ENCODE results near the gene TIFAB. TPM values are rescaled to one million over a fixed set of nuclear protein-coding genes. Genes with fewer than 3 reads are reported as not detected.

The TIFAB gene
- polyA plus RNA-seq, 3 donors from 2014 or later: 0.03 to 0.07 TPM; not detected in 1

GRCh38 chr5:135447298-135447929 is 4.7 kb downstream of the TIFAB start, which contains the start of gene DCANP1:
DCANP1 (minus strand) TSS chr5:135447348; CDS start chr5:135447108, 240 bp downstream.
- Mint-ChIP-seq H3K36me3 (no peaks in the 10 kb centered on the region), H3K27ac (no peak within 1 kb of the TSS), H3K4me3 (no peak within 1 kb of the TSS), H3K4me1 (peaks cover 10 to 13% of the 10 kb centered on the region in 2 donors), H3K9me3 (no peaks in the 10 kb centered on the region), H3K27me3 (ENCODE audit: low read depth in 3 of 3) (peaks cover 2 to 6% (median 3%) of the 10 kb centered on the region in 3 donors)
- DNase-seq: no peak

GRCh38 chr5:135446615-135447014 is 5.5 kb downstream of the TIFAB start:
- Mint-ChIP-seq H3K4me3 (no peak overlapping the region), H3K27me3 (ENCODE audit: low read depth in 3 of 3) (peaks cover 2 to 3% (median 3%) of the 10 kb centered on the region in 3 donors), H3K36me3 (no peaks in the 10 kb centered on the region), H3K4me1 (peaks cover 10 to 13% of the 10 kb centered on the region in 2 donors), H3K9me3 (no peaks in the 10 kb centered on the region), H3K27ac (no peak overlapping the region)
- DNase-seq: no peak

GRCh38 chr5:135446206-135446605 is 5.9 kb downstream of the TIFAB start:
- no peaks in the 10 kb centered on the region for H3K36me3 Mint-ChIP-seq

GRCh38 chr5:135445306-135445985 is 6.7 kb downstream of the TIFAB start:
- Mint-ChIP-seq H3K27me3 (ENCODE audit: low read depth in 3 of 3) (peaks cover 3 to 5% (median 4%) of the 10 kb centered on the region in 3 donors), H3K36me3 (no peaks in the 10 kb centered on the region), H3K4me3 (no peak overlapping the region), H3K27ac (no peak overlapping the region), H3K4me1 (peaks cover 10 to 13% of the 10 kb centered on the region in 2 donors), H3K9me3 (no peaks in the 10 kb centered on the region)
- DNase-seq: no peak

More at GRCh38 chr5:135446206-135446605, 5.9 kb downstream of the TIFAB start:
- Mint-ChIP-seq H3K27me3 (ENCODE audit: low read depth in 3 of 3) (peaks cover 3 to 4% (median 3%) of the 10 kb centered on the region in 3 donors), H3K4me1 (peaks cover 10 to 13% of the 10 kb centered on the region in 2 donors), H3K27ac (no peak overlapping the region), H3K9me3 (no peaks in the 10 kb centered on the region), H3K4me3 (no peak overlapping the region)
- DNase-seq: no peak

- no peak overlapping the region for H3K4me3 Mint-ChIP-seq
- DNase-seq: no peak
- no peaks in the 10 kb centered on the region for H3K36me3 Mint-ChIP-seq
- H3K9me3 Mint-ChIP-seq: no peaks in the 10 kb centered on the region
- peaks cover 3 to 5% (median 4%) of the 10 kb centered on the region in 3 donors for H3K27me3 Mint-ChIP-seq (ENCODE audit: low read depth in 3 of 3)
- H3K4me1 Mint-ChIP-seq: peaks cover 10 to 13% of the 10 kb centered on the region in 2 donors
- no peak overlapping the region for H3K27ac Mint-ChIP-seq
Measured at GRCh38 chr5:135444881-135445280, 7.3 kb downstream of the TIFAB start.

GRCh38 chr5:135444360-135444759 is 7.8 kb downstream of the TIFAB start:
- no peaks in the 10 kb centered on the region for H3K36me3 Mint-ChIP-seq
- H3K4me3 Mint-ChIP-seq: peak overlapping the region in 4 of 5 donors; percentile 3 to 54 (median 26)
- peak overlapping the region in 1 of 6 donors; percentile 68 for H3K27ac Mint-ChIP-seq
- H3K9me3 Mint-ChIP-seq: no peaks in the 10 kb centered on the region
- peak; percentile 31 to 47 (median 33) for DNase-seq
- peaks cover 10 to 13% of the 10 kb centered on the region in 2 donors for H3K4me1 Mint-ChIP-seq
- peaks cover 3 to 6% (median 5%) of the 10 kb centered on the region in 3 donors for H3K27me3 Mint-ChIP-seq (ENCODE audit: low read depth in 3 of 3)

GRCh38 chr5:135443161-135443960 is 8.8 kb downstream of the TIFAB start:
- no peak for DNase-seq

GRCh38 chr5:135442431-135443160 is 9.6 kb downstream of the TIFAB start:
- H3K9me3 Mint-ChIP-seq: no peaks in the 10 kb centered on the region
- H3K4me1 Mint-ChIP-seq: peaks cover 10 to 13% of the 10 kb centered on the region in 2 donors
- DNase-seq: no peak
- H3K36me3 Mint-ChIP-seq: no peaks in the 10 kb centered on the region
- peaks cover 4 to 5% (median 5%) of the 10 kb centered on the region in 3 donors for H3K27me3 Mint-ChIP-seq (ENCODE audit: low read depth in 3 of 3)
- no peak overlapping the region for H3K27ac Mint-ChIP-seq
- no peak overlapping the region for H3K4me3 Mint-ChIP-seq

More at GRCh38 chr5:135443161-135443960, 8.8 kb downstream of the TIFAB start:
- Mint-ChIP-seq H3K9me3 (no peaks in the 10 kb centered on the region), H3K4me3 (no peak overlapping the region), H3K27ac (no peak overlapping the region), H3K36me3 (no peaks in the 10 kb centered on the region), H3K27me3 (ENCODE audit: low read depth in 3 of 3) (peaks cover 5 to 6% (median 5%) of the 10 kb centered on the region in 3 donors), H3K4me1 (peaks cover 10 to 13% of the 10 kb centered on the region in 2 donors)

GRCh38 chr5:135441919-135442318 is 10.2 kb downstream of the TIFAB start:
- no peak for DNase-seq
- peaks cover 10 to 13% of the 10 kb centered on the region in 2 donors for H3K4me1 Mint-ChIP-seq
- no peak overlapping the region for H3K4me3 Mint-ChIP-seq
- H3K36me3 Mint-ChIP-seq: no peaks in the 10 kb centered on the region
- H3K27me3 Mint-ChIP-seq (ENCODE audit: low read depth in 3 of 3): peaks cover 4 to 6% (median 5%) of the 10 kb centered on the region in 3 donors
- no peak overlapping the region for H3K27ac Mint-ChIP-seq
- H3K9me3 Mint-ChIP-seq: no peaks in the 10 kb centered on the region

- H3K4me3 Mint-ChIP-seq: no peak overlapping the region
- no peaks in the 10 kb centered on the region for H3K36me3 Mint-ChIP-seq
- H3K27me3 Mint-ChIP-seq (ENCODE audit: low read depth in 3 of 3): peaks cover 4 to 7% (median 5%) of the 10 kb centered on the region in 3 donors
- no peaks in the 10 kb centered on the region for H3K9me3 Mint-ChIP-seq
- no peak overlapping the region for H3K27ac Mint-ChIP-seq
- H3K4me1 Mint-ChIP-seq: peaks cover 10 to 13% of the 10 kb centered on the region in 2 donors
- DNase-seq: no peak
Measured at GRCh38 chr5:135441350-135441831, 10.8 kb downstream of the TIFAB start.

- Mint-ChIP-seq H3K27me3 (ENCODE audit: low read depth in 3 of 3) (peaks cover 4 to 7% (median 5%) of the 10 kb centered on the region in 3 donors), H3K9me3 (no peaks in the 10 kb centered on the region), H3K4me1 (peaks cover 10 to 13% of the 10 kb centered on the region in 2 donors), H3K27ac (no peak overlapping the region), H3K36me3 (no peaks in the 10 kb centered on the region), H3K4me3 (no peak overlapping the region)
- no peak for DNase-seq
Measured at GRCh38 chr5:135440916-135441315, 11.2 kb downstream of the TIFAB start.

- no peaks in the 10 kb centered on the region for H3K9me3 Mint-ChIP-seq
- no peaks in the 10 kb centered on the region for H3K36me3 Mint-ChIP-seq
- H3K27me3 Mint-ChIP-seq (ENCODE audit: low read depth in 3 of 3): peaks cover 5 to 7% (median 6%) of the 10 kb centered on the region in 3 donors
- H3K27ac Mint-ChIP-seq: no peak overlapping the region
- no peak for DNase-seq
- peaks cover 6 to 8% of the 10 kb centered on the region in 2 donors for H3K4me1 Mint-ChIP-seq
- H3K4me3 Mint-ChIP-seq: no peak overlapping the region
Measured at GRCh38 chr5:135439231-135440205, 12.6 kb downstream of the TIFAB start.
